ENCODE measurements around the gene MORC4.

DNA sequence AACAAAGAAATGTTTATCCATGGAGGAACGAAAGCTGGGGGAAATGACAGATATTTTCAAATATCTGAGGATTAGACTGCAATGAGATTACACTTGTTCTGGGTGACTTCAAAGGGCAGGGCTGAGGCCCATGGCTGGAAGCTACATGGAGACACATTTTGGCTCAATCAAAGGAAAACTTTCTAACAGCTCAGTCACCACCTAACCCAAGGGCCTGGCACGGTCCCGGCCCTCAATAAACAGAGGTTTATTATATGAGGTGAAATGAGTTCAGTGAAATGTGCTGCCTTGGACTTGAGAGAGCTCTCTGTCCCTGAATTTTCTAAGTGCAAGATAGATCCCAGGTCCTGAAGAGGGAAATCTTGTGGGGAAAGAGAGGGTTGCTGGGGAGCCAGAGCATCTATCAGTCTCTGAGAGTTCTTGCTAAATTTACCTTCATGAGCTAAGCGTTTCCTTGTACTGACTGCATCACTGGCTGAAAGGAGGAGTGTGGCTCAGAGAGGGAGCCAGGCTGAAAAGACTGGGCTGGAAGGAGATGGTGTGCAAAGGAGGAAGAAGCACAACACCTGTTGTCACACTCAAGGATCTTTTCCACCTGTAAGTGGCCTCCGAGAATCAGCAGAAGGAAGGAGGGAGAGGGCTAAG, 94.8 kb downstream of the MORC4 start:
- TF ChIP-seq, protein P1, sequence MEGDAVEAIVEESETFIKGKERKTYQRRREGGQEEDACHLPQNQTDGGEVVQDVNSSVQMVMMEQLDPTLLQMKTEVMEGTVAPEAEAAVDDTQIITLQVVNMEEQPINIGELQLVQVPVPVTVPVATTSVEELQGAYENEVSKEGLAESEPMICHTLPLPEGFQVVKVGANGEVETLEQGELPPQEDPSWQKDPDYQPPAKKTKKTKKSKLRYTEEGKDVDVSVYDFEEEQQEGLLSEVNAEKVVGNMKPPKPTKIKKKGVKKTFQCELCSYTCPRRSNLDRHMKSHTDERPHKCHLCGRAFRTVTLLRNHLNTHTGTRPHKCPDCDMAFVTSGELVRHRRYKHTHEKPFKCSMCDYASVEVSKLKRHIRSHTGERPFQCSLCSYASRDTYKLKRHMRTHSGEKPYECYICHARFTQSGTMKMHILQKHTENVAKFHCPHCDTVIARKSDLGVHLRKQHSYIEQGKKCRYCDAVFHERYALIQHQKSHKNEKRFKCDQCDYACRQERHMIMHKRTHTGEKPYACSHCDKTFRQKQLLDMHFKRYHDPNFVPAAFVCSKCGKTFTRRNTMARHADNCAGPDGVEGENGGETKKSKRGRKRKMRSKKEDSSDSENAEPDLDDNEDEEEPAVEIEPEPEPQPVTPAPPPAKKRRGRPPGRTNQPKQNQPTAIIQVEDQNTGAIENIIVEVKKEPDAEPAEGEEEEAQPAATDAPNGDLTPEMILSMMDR (IDR thresholded peaks at IDR 0.05; ENCODE audit: poor library complexity) = no peak
- no peak for TF ChIP-seq EZH2 (IDR thresholded peaks at IDR 0.05; ENCODE audit: borderline replicate concordance)
